ENCODE measurements around the gene HHATL.

HHATL gene

DNA sequence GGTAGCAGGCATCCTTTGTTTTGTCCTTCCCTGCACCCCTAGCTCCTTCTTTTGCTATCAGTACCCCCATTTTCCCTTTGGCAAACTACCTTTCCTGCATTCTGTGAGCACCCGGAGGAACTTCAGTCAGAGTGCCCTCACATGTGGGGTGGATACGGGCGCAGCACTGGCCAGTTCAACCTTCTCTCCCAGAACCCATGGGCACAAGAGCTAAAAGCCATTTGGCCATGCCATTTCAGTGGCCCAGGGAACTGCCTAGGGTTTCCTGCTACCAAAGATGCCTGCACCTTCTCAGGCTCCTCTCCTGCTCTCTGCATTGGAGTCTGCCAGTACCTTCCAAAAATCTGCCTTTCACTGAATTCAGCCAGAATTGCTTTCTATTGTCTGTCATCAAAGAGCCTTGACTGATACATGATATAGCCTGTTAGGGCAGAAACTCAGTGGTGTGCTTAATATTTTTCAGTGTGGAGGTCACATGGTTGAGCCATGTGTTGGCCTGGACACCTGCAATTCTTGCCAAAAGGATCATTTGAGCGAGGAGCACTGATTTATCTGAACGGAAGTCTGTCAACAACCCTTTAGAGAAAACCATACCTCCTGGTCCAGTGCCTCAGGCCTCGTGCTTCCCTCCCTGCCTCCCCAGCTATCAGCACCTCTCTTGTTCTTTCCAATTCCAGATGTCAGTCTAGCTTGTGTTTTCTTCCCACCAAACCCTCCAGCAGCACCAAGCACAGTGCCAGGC lies 27.0 kb upstream of the HHATL start:
- H3K27me3 ChIP-seq (ENCODE audit: insufficient read depth, low read length): no peaks in the 10 kb centered on the region

GRCh38 chr3:42728668-42729364 lies 26.2 kb upstream of the HHATL start:
- Histone ChIP-seq H2AFZ (ENCODE audit: low read length) (no peak overlapping the region), H3K9me2 (ENCODE audit: low read depth, low read length) (no peaks in the 10 kb centered on the region), H3K4me2 (ENCODE audit: low read length) (no peak overlapping the region), H3K27me3 (ENCODE audit: insufficient read depth, low read length) (no peaks in the 10 kb centered on the region), H4K20me1 (ENCODE audit: insufficient read depth, low read length) (no peaks in the 10 kb centered on the region), H3K4me1 (ENCODE audit: insufficient read depth, low read length, severe bottlenecking) (no peaks in the 10 kb centered on the region), H3K9ac (ENCODE audit: low read length) (no peak overlapping the region), H3K79me2 (ENCODE audit: insufficient read depth, low read length) (no peaks in the 10 kb centered on the region), H3K36me3 (ENCODE audit: insufficient read depth, low read length) (no peaks in the 10 kb centered on the region), H3K27ac (ENCODE audit: low read depth, low read length, poor library complexity, severe bottlenecking) (no peak overlapping the region), H3K9me3 (ENCODE audit: low read length) (no peaks in the 10 kb centered on the region), H3K4me3 (ENCODE audit: low read depth, low read length, poor library complexity, severe bottlenecking) (no peak overlapping the region), H3F3A (ENCODE audit: insufficient read depth, low read length) (no peaks in the 10 kb centered on the region)
- no peak for TF ChIP-seq EZH2 (IDR thresholded peaks at IDR 0.05; ENCODE audit: borderline replicate concordance, low read length)

More for the DNA sequence above, 27.0 kb upstream of the HHATL start:
- Histone ChIP-seq H3K9me3 (ENCODE audit: low read length) (no peaks in the 10 kb centered on the region), H3K9me2 (ENCODE audit: low read depth, low read length) (no peaks in the 10 kb centered on the region), H3K4me2 (ENCODE audit: low read length) (no peak overlapping the region), H3K4me1 (ENCODE audit: insufficient read depth, low read length, severe bottlenecking) (no peaks in the 10 kb centered on the region), H3K79me2 (ENCODE audit: insufficient read depth, low read length) (no peaks in the 10 kb centered on the region), H4K20me1 (ENCODE audit: insufficient read depth, low read length) (no peaks in the 10 kb centered on the region), H2AFZ (ENCODE audit: low read length) (no peak overlapping the region), H3K4me3 (ENCODE audit: low read depth, low read length, poor library complexity, severe bottlenecking) (no peak overlapping the region), H3K36me3 (ENCODE audit: insufficient read depth, low read length) (no peaks in the 10 kb centered on the region), H3K9ac (ENCODE audit: low read length) (no peak overlapping the region), H3F3A (ENCODE audit: insufficient read depth, low read length) (no peaks in the 10 kb centered on the region), H3K27ac (ENCODE audit: low read depth, low read length, poor library complexity, severe bottlenecking) (no peak overlapping the region)
- TF ChIP-seq, protein P1, sequence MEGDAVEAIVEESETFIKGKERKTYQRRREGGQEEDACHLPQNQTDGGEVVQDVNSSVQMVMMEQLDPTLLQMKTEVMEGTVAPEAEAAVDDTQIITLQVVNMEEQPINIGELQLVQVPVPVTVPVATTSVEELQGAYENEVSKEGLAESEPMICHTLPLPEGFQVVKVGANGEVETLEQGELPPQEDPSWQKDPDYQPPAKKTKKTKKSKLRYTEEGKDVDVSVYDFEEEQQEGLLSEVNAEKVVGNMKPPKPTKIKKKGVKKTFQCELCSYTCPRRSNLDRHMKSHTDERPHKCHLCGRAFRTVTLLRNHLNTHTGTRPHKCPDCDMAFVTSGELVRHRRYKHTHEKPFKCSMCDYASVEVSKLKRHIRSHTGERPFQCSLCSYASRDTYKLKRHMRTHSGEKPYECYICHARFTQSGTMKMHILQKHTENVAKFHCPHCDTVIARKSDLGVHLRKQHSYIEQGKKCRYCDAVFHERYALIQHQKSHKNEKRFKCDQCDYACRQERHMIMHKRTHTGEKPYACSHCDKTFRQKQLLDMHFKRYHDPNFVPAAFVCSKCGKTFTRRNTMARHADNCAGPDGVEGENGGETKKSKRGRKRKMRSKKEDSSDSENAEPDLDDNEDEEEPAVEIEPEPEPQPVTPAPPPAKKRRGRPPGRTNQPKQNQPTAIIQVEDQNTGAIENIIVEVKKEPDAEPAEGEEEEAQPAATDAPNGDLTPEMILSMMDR (IDR thresholded peaks at IDR 0.05; ENCODE audit: low read length): no peak
- TF ChIP-seq EZH2 (IDR thresholded peaks at IDR 0.05; ENCODE audit: borderline replicate concordance, low read length): no peak

DNA sequence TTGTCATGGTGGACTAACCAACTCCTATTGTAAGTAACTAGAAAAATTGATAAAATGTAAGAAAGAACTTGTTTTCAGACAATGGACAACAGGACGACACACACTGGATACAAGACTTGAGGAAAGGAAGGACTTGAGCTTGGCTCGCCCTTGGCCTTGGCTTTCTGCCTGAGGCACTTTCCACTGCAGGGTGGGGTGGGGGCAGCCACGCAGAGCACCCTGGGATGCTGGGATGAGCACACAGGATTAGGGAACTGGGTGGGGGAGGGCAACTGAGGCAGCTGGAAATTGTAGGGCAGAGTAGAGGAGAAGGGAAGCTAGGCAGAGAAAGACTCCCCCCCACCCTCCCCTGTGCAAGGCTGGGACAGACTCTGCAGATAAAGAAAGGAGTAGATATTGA lies 25.5 kb upstream of the HHATL start:
- H3K36me3 ChIP-seq (ENCODE audit: insufficient read depth, low read length): no peaks in the 10 kb centered on the region
- no peaks in the 10 kb centered on the region for H3K79me2 ChIP-seq (ENCODE audit: insufficient read depth, low read length)
- no peaks in the 10 kb centered on the region for H3F3A ChIP-seq (ENCODE audit: insufficient read depth, low read length)
- no peak for TF ChIP-seq EZH2 (IDR thresholded peaks at IDR 0.05; ENCODE audit: borderline replicate concordance, low read length)
- TF ChIP-seq, protein P1 (IDR thresholded peaks at IDR 0.05; ENCODE audit: low read length): no peak
- H3K4me1 ChIP-seq (ENCODE audit: insufficient read depth, low read length, severe bottlenecking): no peaks in the 10 kb centered on the region
- H3K4me2 ChIP-seq (ENCODE audit: low read length): no peak overlapping the region
- no peaks in the 10 kb centered on the region for H3K9me3 ChIP-seq (ENCODE audit: low read length)
- H3K4me3 ChIP-seq (ENCODE audit: low read depth, low read length, poor library complexity, severe bottlenecking): no peak overlapping the region
- H4K20me1 ChIP-seq (ENCODE audit: insufficient read depth, low read length): no peaks in the 10 kb centered on the region
- no peaks in the 10 kb centered on the region for H3K27me3 ChIP-seq (ENCODE audit: insufficient read depth, low read length)
- no peaks in the 10 kb centered on the region for H3K9me2 ChIP-seq (ENCODE audit: low read depth, low read length)
- no peak overlapping the region for H3K27ac ChIP-seq (ENCODE audit: low read depth, low read length, poor library complexity, severe bottlenecking)
- H3K9ac ChIP-seq (ENCODE audit: low read length): no peak overlapping the region
- no peak overlapping the region for H2AFZ ChIP-seq (ENCODE audit: low read length)
